Caco-2 (cell line): ENCODE measurements around the gene AGBL3. TPM values are rescaled to one million over a fixed set of nuclear protein-coding genes. Genes with fewer than 3 reads are reported as not detected.

Source experiments
- BruUV-seq: library from RNA; stranded (reverse); fragments of 400-500 nt; replicated peaks from 2 replicates; lab custom pipeline; 2021; lab: Mats Ljungman, UMichigan
- CTCF ChIA-PET: fragments of 300-600 bp; sonication (Branson Sonifier 250); formaldehyde crosslinking; loops from one replicate; lab custom pipeline; 2022; ENCODE audit warnings: antibody characterized with exemption; lab: Charles Lee
- POLR2A ChIA-PET: fragments of 300-600 bp; sonication (Branson Sonifier 250); formaldehyde crosslinking; loops from one replicate; lab custom pipeline; 2022; ENCODE audit warnings: antibody characterized with exemption; lab: Charles Lee
- DNase-seq, 2 experiments: peaks; one replicate each; pipeline versions ENCODE4 v3.0.0 to v3.0.0-alpha.2; 2020 to 2022
- H3K27me3 ChIP-seq: replicated peaks from 2 replicates; pipeline ENCODE4 v1.6.0; 2011; ENCODE audit warnings: low read length; ENCODE audit not compliant: control insufficient read depth, insufficient read depth
- H3K36me3 ChIP-seq: 2 replicates; pipeline ENCODE4 v1.5.1; 2011; ENCODE audit warnings: low read length; ENCODE audit not compliant: control insufficient read depth, insufficient read depth
- H3K4me1 ChIP-seq: fragments of 250-450 bp; sonication (Bioruptor Pico); 2 replicates; pipeline ENCODE4 v1.5.1; 2020; ENCODE audit warnings: mild to moderate bottlenecking
- H3K4me3 ChIP-seq: 2 replicates; pipeline ENCODE4 v1.5.1; 2011; ENCODE audit warnings: low read depth, mild to moderate bottlenecking, control low read depth, low read length
- H3K9me3 ChIP-seq: fragments of 250-450 bp; sonication (Bioruptor Pico); 2 replicates; pipeline ENCODE4 v1.5.1; 2020; ENCODE audit warnings: mild to moderate bottlenecking, moderate library complexity
- H3K27ac Mint-ChIP-seq: one replicate; pipeline ENCODE4 v1.8.0; 2022; ENCODE audit warnings: mixed read lengths; ENCODE audit not compliant: unreplicated experiment
- H3K27me3 Mint-ChIP-seq: one replicate; pipeline ENCODE4 v1.8.0; 2022; ENCODE audit warnings: mixed read lengths; ENCODE audit not compliant: insufficient read depth, unreplicated experiment
- H3K36me3 Mint-ChIP-seq: one replicate; pipeline ENCODE4 v1.8.0; 2022; ENCODE audit warnings: mild to moderate bottlenecking, mixed read lengths; ENCODE audit not compliant: insufficient read depth, unreplicated experiment
- H3K4me1 Mint-ChIP-seq: one replicate; pipeline ENCODE4 v1.8.0; 2022; ENCODE audit warnings: low read depth, mixed read lengths; ENCODE audit not compliant: unreplicated experiment
- H3K4me3 Mint-ChIP-seq: one replicate; pipeline ENCODE4 v1.8.0; 2022; ENCODE audit warnings: mild to moderate bottlenecking, moderate library complexity, mixed read lengths; ENCODE audit not compliant: unreplicated experiment
- H3K9me3 Mint-ChIP-seq: one replicate; pipeline ENCODE4 v1.8.0; 2022; ENCODE audit warnings: mixed read lengths; ENCODE audit not compliant: unreplicated experiment
- CTCF ChIP-seq, 2 experiments: fragments of 200-600 bp in 1 of 2; IDR thresholded peaks; 1 replicate in 1 of 2; 2 replicates in 1 of 2; pipeline versions ENCODE4 v1.5.1 to v1.8.0; 2011 to 2022; ENCODE audit warnings: antibody characterized with exemption in 1 of 2, control low read depth in 1 of 2, inconsistent platforms in 1 of 2, low read depth in 1 of 2, low read length in 1 of 2, mild to moderate bottlenecking in 1 of 2, moderate library complexity in 1 of 2; ENCODE audit not compliant: insufficient read depth in 1 of 2, severe bottlenecking in 1 of 2, unreplicated experiment in 1 of 2
- intact Hi-C: fragments of 100-400 bp; cut with micrococcal nuclease; formaldehyde crosslinking; loops from one replicate; pipeline ENCODE4 v1.10.0; 2022; ENCODE audit not compliant: unreplicated experiment
- total RNA-seq: library from RNA; stranded (reverse); gene quantifications from 2 replicates; pipeline ENCODE4 v1.2.3, GENCODE V29; 2022

Gene AGBL3
- total RNA-seq, 1 experiment from 2014 or later = 6.1 TPM

GRCh38 chr7:135143885-135144668 lies 157.8 kb downstream of the AGBL3 start:
- no peaks in the 10 kb centered on the region for H3K27me3 Mint-ChIP-seq
- Histone ChIP-seq H3K9me3 (no peaks in the 10 kb centered on the region), H3K27me3 (no peaks in the 10 kb centered on the region), H3K4me3 (no peak overlapping the region), H3K4me1 (peaks cover 10% of the 10 kb centered on the region), H3K36me3 (no peaks in the 10 kb centered on the region)
- no peaks in the 10 kb centered on the region for H3K9me3 Mint-ChIP-seq
- intact Hi-C loops = no loop called here
- no peak for TF ChIP-seq CTCF (IDR thresholded peaks at IDR 0.05; ENCODE audit: insufficient read depth in 1 of 2, low read depth in 1 of 2, low read length in 1 of 2, severe bottlenecking in 1 of 2, unreplicated experiment in 1 of 2)
- DNase-seq = no peak
- POLR2A ChIA-PET = interaction anchor here (0.5 kb wide), 1 partner anchor 153 kb away, joined by 4 read pairs; no protein-coding TSS in a partner anchor
- CTCF ChIA-PET = no interaction called here
- no TSS peak for BruUV-seq
- peaks cover 6% of the 10 kb centered on the region for H3K36me3 Mint-ChIP-seq
- peaks cover 24% of the 10 kb centered on the region for H3K4me1 Mint-ChIP-seq
- H3K4me3 Mint-ChIP-seq = no peak overlapping the region
- no peak overlapping the region for H3K27ac Mint-ChIP-seq

GRCh38 chr7:135147341-135147898 lies 161.1 kb downstream of the AGBL3 start:
- H3K4me3 ChIP-seq = peak overlapping the region; percentile 33
- H3K27ac Mint-ChIP-seq = peak overlapping the region; percentile 86
- H3K4me1 ChIP-seq = peaks cover 14% of the 10 kb centered on the region
- peaks cover 21% of the 10 kb centered on the region for H3K4me1 Mint-ChIP-seq
- ChIA-PET CTCF (interaction anchor here (0.8 to 1.2 kb wide), 3 partner anchors 17 to 161 kb away, joined by 3 to 5 read pairs (median 4); partner anchors contain the start of gene AGBL3), POLR2A (interaction anchor here (0.6 to 0.9 kb wide), 2 partner anchors 57 to 161 kb away, joined by 4 read pairs; partner anchors contain the start of gene AGBL3)
- H3K36me3 Mint-ChIP-seq = peaks cover 6% of the 10 kb centered on the region
- H3K9me3 Mint-ChIP-seq = peaks cover 10% of the 10 kb centered on the region
- no peaks in the 10 kb centered on the region for H3K9me3 ChIP-seq
- no peaks in the 10 kb centered on the region for H3K27me3 Mint-ChIP-seq
- peak overlapping the region; percentile 79 for H3K4me3 Mint-ChIP-seq
- H3K27me3 ChIP-seq = no peaks in the 10 kb centered on the region
- BruUV-seq = TSS peak; percentile 86
- DNase-seq = no peak
- H3K36me3 ChIP-seq = no peaks in the 10 kb centered on the region
- no peak for TF ChIP-seq CTCF (IDR thresholded peaks at IDR 0.05; ENCODE audit: insufficient read depth in 1 of 2, low read depth in 1 of 2, low read length in 1 of 2, severe bottlenecking in 1 of 2, unreplicated experiment in 1 of 2)
- intact Hi-C loops = loop anchor here (1.0 kb wide), 2 partner anchors 52 to 161 kb away; partner anchors contain the start of gene AGBL3
